H1 (cell line): ENCODE results near the gene THRB. TPM values are rescaled to one million over a fixed set of nuclear protein-coding genes. Genes with fewer than 3 reads are reported as not detected.

Source experiments
- CTCF ChIA-PET: fragments of 300-600 bp; sonication (Branson Sonifier 250); formaldehyde crosslinking; loops from one replicate; lab custom pipeline; 2021; ENCODE audit not compliant: partially characterized antibody; lab: Charles Lee
- POLR2A ChIA-PET: fragments of 300-600 bp; sonication (Branson Sonifier 250); formaldehyde crosslinking; loops from one replicate; lab custom pipeline; 2021; ENCODE audit warnings: inconsistent platforms; ENCODE audit not compliant: partially characterized antibody; lab: Charles Lee
- DNase-seq, 2 experiments: peaks; one replicate each; pipeline versions ENCODE4 v3.0.0 to v3.0.0-alpha.2; 2010 to 2022; ENCODE audit warnings: low spot score in 2 of 2, low read depth in 1 of 2, mixed read lengths in 1 of 2
- FAIRE-seq: peaks from 2 replicates; lab custom pipeline; 2011; peaks lifted over from hg19 to GRCh38; lab: Jason Lieb, UNC
- H2AFZ ChIP-seq: 2 replicates; pipeline ENCODE4 v1.8.1; 2012; ENCODE audit warnings: low read length, inconsistent platforms
- H2AK5ac ChIP-seq: 2 replicates; pipeline ENCODE4 v1.6.1; 2013; ENCODE audit warnings: low read depth, low read length
- H2BK120ac ChIP-seq: replicated peaks from 2 replicates; pipeline ENCODE3; 2013; ENCODE audit warnings: low read depth, low read length, inconsistent platforms
- H2BK12ac ChIP-seq: 2 replicates; pipeline ENCODE4 v1.6.1; 2013; ENCODE audit warnings: low read depth, low read length
- H2BK15ac ChIP-seq: 2 replicates; pipeline ENCODE4 v1.6.1; 2013; ENCODE audit warnings: low read length
- H2BK20ac ChIP-seq: 2 replicates; pipeline ENCODE4 v1.6.1; 2013; ENCODE audit warnings: low read length
- H2BK5ac ChIP-seq: 2 replicates; pipeline ENCODE4 v1.6.1; 2013; ENCODE audit warnings: low read depth, low read length
- H3K14ac ChIP-seq: 2 replicates; pipeline ENCODE4 v1.6.1; 2013; ENCODE audit warnings: inconsistent platforms; ENCODE audit not compliant: insufficient read length
- H3K18ac ChIP-seq: 2 replicates; pipeline ENCODE4 v1.6.1; 2013; ENCODE audit warnings: low read length; ENCODE audit errors: extremely low read depth
- H3K23ac ChIP-seq: 2 replicates; pipeline ENCODE4 v1.6.1; 2013; ENCODE audit warnings: inconsistent platforms; ENCODE audit not compliant: insufficient read length
- H3K23me2 ChIP-seq: 2 replicates; pipeline ENCODE4 v1.6.1; 2013; ENCODE audit warnings: low read depth, low read length
- H3K27ac ChIP-seq: 2 replicates; pipeline ENCODE4 v1.6.1; 2011; ENCODE audit warnings: low read depth, low read length, inconsistent platforms
- H3K27me3 ChIP-seq, 4 experiments: replicated peaks in 1 of 4; 1 replicate in 1 of 4; 2 replicates in 3 of 4; pipeline versions ENCODE4 v1.6.1 to v1.8.1; 2011 to 2013; ENCODE audit warnings: low read length in 3 of 4, mild to moderate bottlenecking in 3 of 4, inconsistent platforms in 2 of 4, mixed read lengths in 2 of 4, moderate library complexity in 1 of 4; ENCODE audit not compliant: control insufficient read depth in 3 of 4, insufficient read depth in 3 of 4; ENCODE audit errors: extremely low read depth in 1 of 4
- H3K36me3 ChIP-seq, 4 experiments: 2 replicates each; pipeline versions ENCODE4 v1.6.1 to v1.8.1; 2011 to 2013; ENCODE audit warnings: mild to moderate bottlenecking in 4 of 4, low read length in 3 of 4, moderate library complexity in 2 of 4, control low read depth in 1 of 4, inconsistent platforms in 1 of 4; ENCODE audit not compliant: insufficient read depth in 4 of 4, control insufficient read depth in 2 of 4
- H3K4ac ChIP-seq: replicated peaks from 2 replicates; pipeline ENCODE3; 2013; ENCODE audit warnings: low read length, low read depth, mixed read lengths, inconsistent platforms; ENCODE audit not compliant: insufficient read length
- H3K4me1 ChIP-seq, 4 experiments: replicated peaks in 1 of 4; 1 replicate in 1 of 4; 2 replicates in 3 of 4; pipeline versions ENCODE4 v1.6.1 to v1.8.1; 2011 to 2013; ENCODE audit warnings: low read length in 3 of 4, inconsistent platforms in 2 of 4, mixed read lengths in 1 of 4; ENCODE audit not compliant: insufficient read depth in 4 of 4, control insufficient read depth in 3 of 4
- H3K4me2 ChIP-seq, 2 experiments: 2 replicates each; pipeline versions ENCODE4 v1.6.1 to v1.8.1; 2011 to 2013; ENCODE audit warnings: low read depth in 2 of 2, low read length in 2 of 2, control low read depth in 1 of 2, inconsistent platforms in 1 of 2, mild to moderate bottlenecking in 1 of 2; ENCODE audit not compliant: insufficient read depth in 1 of 2
- H3K4me3 ChIP-seq, 4 experiments: fragments of 200-600, 300-600 bp in 1 of 4; sonication (generic), shearing (Covaris generic), sonication (Bioruptor Twin) in 1 of 4; 2 replicates each; pipeline versions ENCODE4 v1.5.1 to v1.8.1; 2011 to 2016; ENCODE audit warnings: low read length in 4 of 4, low read depth in 3 of 4, control low read depth in 2 of 4, inconsistent platforms in 2 of 4, mild to moderate bottlenecking in 2 of 4, mixed read lengths in 1 of 4, moderate library complexity in 1 of 4; ENCODE audit not compliant: insufficient read depth in 2 of 4; ENCODE audit errors: extremely low read depth in 1 of 4
- H3K56ac ChIP-seq: replicated peaks from 2 replicates; pipeline ENCODE3; 2013; ENCODE audit warnings: low read depth, mild to moderate bottlenecking, mixed read lengths, low read length, inconsistent platforms; ENCODE audit not compliant: insufficient read length
- H3K79me1 ChIP-seq: 2 replicates; pipeline ENCODE4 v1.6.1; 2013; ENCODE audit warnings: low read depth, low read length, control low read depth
- H3K79me2 ChIP-seq, 2 experiments: 2 replicates each; pipeline versions ENCODE4 v1.6.1 to v1.8.1; 2012 to 2013; ENCODE audit warnings: low read length in 2 of 2, mild to moderate bottlenecking in 2 of 2, inconsistent platforms in 1 of 2; ENCODE audit not compliant: insufficient read depth in 2 of 2, control insufficient read depth in 1 of 2
- H3K9ac ChIP-seq, 4 experiments: replicated peaks in 1 of 4; 1 replicate in 1 of 4; 2 replicates in 3 of 4; pipeline versions ENCODE4 v1.6.1 to v1.8.1; 2011 to 2013; ENCODE audit warnings: low read depth in 3 of 4, low read length in 3 of 4, control low read depth in 2 of 4, mild to moderate bottlenecking in 2 of 4, moderate library complexity in 2 of 4, inconsistent platforms in 1 of 4; ENCODE audit errors: extremely low read depth in 1 of 4
- H3K9me3 ChIP-seq, 2 experiments: 2 replicates each; pipeline versions ENCODE4 v1.6.1 to v1.8.1; 2012 to 2013; ENCODE audit warnings: mild to moderate bottlenecking in 2 of 2, moderate library complexity in 2 of 2, control low read depth in 1 of 2, inconsistent platforms in 1 of 2, low read depth in 1 of 2, low read length in 1 of 2, mixed read lengths in 1 of 2; ENCODE audit not compliant: insufficient read depth in 2 of 2
- H4K20me1 ChIP-seq, 2 experiments: replicated peaks in 1 of 2; 2 replicates each; pipeline versions ENCODE3 to v1.8.1; 2011 to 2013; ENCODE audit warnings: inconsistent platforms in 2 of 2, low read length in 2 of 2, mild to moderate bottlenecking in 1 of 2; ENCODE audit not compliant: insufficient read depth in 2 of 2, control insufficient read depth in 1 of 2
- H4K5ac ChIP-seq: 2 replicates; pipeline ENCODE4 v1.6.1; 2013; ENCODE audit warnings: low read length, low read depth, mixed read lengths, inconsistent platforms; ENCODE audit not compliant: insufficient read length
- H4K8ac ChIP-seq: 2 replicates; pipeline ENCODE4 v1.8.0; 2013; ENCODE audit warnings: mild to moderate bottlenecking, moderate library complexity, low read length, inconsistent platforms; ENCODE audit not compliant: insufficient read depth; ENCODE audit errors: extremely low read depth
- H4K91ac ChIP-seq: replicated peaks from 2 replicates; pipeline ENCODE3; 2013; ENCODE audit warnings: low read length, mixed read lengths, inconsistent platforms; ENCODE audit not compliant: insufficient read length
- FOSL1 ChIP-seq: IDR thresholded peaks from 2 replicates; pipeline ENCODE4 v1.6.1; 2011; ENCODE audit warnings: mild to moderate bottlenecking, low read depth, low read length, moderate library complexity; ENCODE audit not compliant: insufficient read depth
- NRF1 ChIP-seq: IDR thresholded peaks from 2 replicates; pipeline ENCODE4 v1.6.1; 2011; ENCODE audit warnings: mild to moderate bottlenecking, low read depth, low read length, improper control_type of control experiment
- WGBS, 2 experiments: shearing (Covaris generic) in 1 of 2; methylation state at CpG; one replicate each; pipeline versions ENCODE4 v1.1.6 to v1.1.7; 2013 to 2015; ENCODE audit warnings: low lambda C conversion rate in 2 of 2, mixed read lengths in 2 of 2, inconsistent platforms in 1 of 2, low coverage in 1 of 2, missing lambda C conversion rate in 1 of 2; ENCODE audit not compliant: insufficient replicate concordance in 2 of 2, insufficient coverage in 1 of 2, insufficient read length in 1 of 2; ENCODE audit errors: extremely low coverage in 1 of 2, missing lambda C conversion rate in 1 of 2; 5-methylcytosine and 5-hydroxymethylcytosine counted together
- polyA plus RNA-seq, 7 experiments: library from polyadenylated mRNA; depleted of rRNA in 3 of 7; stranded (reverse) in 5 of 7; unstranded in 2 of 7; fragments of >200 nt in 5 of 7; fragments of 200-250 nt in 2 of 7; gene quantifications; 1 replicate in 5 of 7; 2 replicates in 1 of 7; 4 replicates in 1 of 7; pipeline versions ENCODE4 v1.2.1 to v1.2.3, GENCODE V29; 2011 to 2013; ENCODE audit warnings: missing spikeins in 2 of 7, mixed read lengths in 2 of 7
- total RNA-seq: library from RNA; stranded (reverse); fragmentation: NEBNext Ultra II Directional; extraction: Animal tissue kit (Norgen Biotek cat#: 25700); gene quantifications from 2 replicates; pipeline ENCODE4 v1.2.1, GENCODE V29; 2021

The THRB gene
- total and polyA plus RNA-seq, 2 of the 8 experiments (the other 6 are each of a cell fraction or from before 2014, with no cell fraction given) = 0.98 to 3.9 TPM

- peaks cover 2% of the 10 kb centered on the region; the same call in 1 of the 2 replicates for H3K23me2 ChIP-seq
- 88% methylated on average over 4 of the region's 4 CpGs; no CpG with 5 or more reads in 1 of the 2 experiments for WGBS, 2 experiments
- H2BK12ac ChIP-seq = no peak overlapping the region
- no peak overlapping the region for H2BK15ac ChIP-seq
- TF ChIP-seq FOSL1 (no peak), NRF1 (no peak)
- TF ChIP-seq, all 59 proteins: peak for 0
- Histone ChIP-seq H2AK5ac (no peak overlapping the region), H3K4ac (no peak overlapping the region), H4K91ac (no peak overlapping the region), H3K56ac (no peak overlapping the region), H3K23ac (no peak overlapping the region), H2BK20ac (no peak overlapping the region), H2BK5ac (no peak overlapping the region), H3K36me3 (no peaks in the 10 kb centered on the region; a peak in 1 of 8 replicates), H3K27ac (no peak overlapping the region), H3K79me2 (no peaks in the 10 kb centered on the region; a peak in 1 of 4 replicates), H3K4me1 (peaks cover 3 to 17% (median 7%) of the 10 kb centered on the region in 4 experiments; a peak in 6 of 7 replicates), H4K5ac (no peak overlapping the region), H4K8ac (no peak overlapping the region), H3K9me3 (peaks cover 0 to 3% of the 10 kb centered on the region in 2 experiments; a peak in 1 of 4 replicates), H2BK120ac (no peak overlapping the region), H2AFZ (no peak overlapping the region), H3K79me1 (no peaks in the 10 kb centered on the region), H3K14ac (no peak overlapping the region), H3K18ac (no peak overlapping the region), H3K27me3 (peaks cover 0 to 5% (median 1%) of the 10 kb centered on the region in 4 experiments; a peak in 3 of 7 replicates), H3K4me3 (no peak overlapping the region), H3K4me2 (no peak overlapping the region), H4K20me1 (no peaks in the 10 kb centered on the region), H3K9ac (no peak overlapping the region)
- DNase-seq = no peak
- ChIA-PET CTCF (interaction anchor here (2.4 kb wide), 1 partner anchor 22 kb away, joined by 6 read pairs; no protein-coding TSS in a partner anchor), POLR2A (no interaction called here)
- no peak for FAIRE-seq
These were observed 19.8 kb downstream of the THRB start for GRCh38 chr3:24474862-24475261.
